Dermis microvascular lymphatic vessel endothelial cell (primary cell): ENCODE data around the gene PDHA1. TPM values are rescaled to one million over a fixed set of nuclear protein-coding genes. Genes with fewer than 3 reads are reported as not detected.

Experiments used
- DNase-seq, 2 donors: peaks; one replicate each; pipeline versions ENCODE4 v3.0.0 to v3.0.0-alpha.2; 2010; ENCODE audit warnings: low read depth in 2 of 2
- total RNA-seq: library from RNA; depleted of rRNA; stranded (reverse); fragments of >200 nt; gene quantifications from 2 replicates; pipeline ENCODE4 v1.2.1, GENCODE V29; 2014

PDHA1 gene
- total RNA-seq: 75.4 and 76.4 TPM in 2 replicates

DNA sequence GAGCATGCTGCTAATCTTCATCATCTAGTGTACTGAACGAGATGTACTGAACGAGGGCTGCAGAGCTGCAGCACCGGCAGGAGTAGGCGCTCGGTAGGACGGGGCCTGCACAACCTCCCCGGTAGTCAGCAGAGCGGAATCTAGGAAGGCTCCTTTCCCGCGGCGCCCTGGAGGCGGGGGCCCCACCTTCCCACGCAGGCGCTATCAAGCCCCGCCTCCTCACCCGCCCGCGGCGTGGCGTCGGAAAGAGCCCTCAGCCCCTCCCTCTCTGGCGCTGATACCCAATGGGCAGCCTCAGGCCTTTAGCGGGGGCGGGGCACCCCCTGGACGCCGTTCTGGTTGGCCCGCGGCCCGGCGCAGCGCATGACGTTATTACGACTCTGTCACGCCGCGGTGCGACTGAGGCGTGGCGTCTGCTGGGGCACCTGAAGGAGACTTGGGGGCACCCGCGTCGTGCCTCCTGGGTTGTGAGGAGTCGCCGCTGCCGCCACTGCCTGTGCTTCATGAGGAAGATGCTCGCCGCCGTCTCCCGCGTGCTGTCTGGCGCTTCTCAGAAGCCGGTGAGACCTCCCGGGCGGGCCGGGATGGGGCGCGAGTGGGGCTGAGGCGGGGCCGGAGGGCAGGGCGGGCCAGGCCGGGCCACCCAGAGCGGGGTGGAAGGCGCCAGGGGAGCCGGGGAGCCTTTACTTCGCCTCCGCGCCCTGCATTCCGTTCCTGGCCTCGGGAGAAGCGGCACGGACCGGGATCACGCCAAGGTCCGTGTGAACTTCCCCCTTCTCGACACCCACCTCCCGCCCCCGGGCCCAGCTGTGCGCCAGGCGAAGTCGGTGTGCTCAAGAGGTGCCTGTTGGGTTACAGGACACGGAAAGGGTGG lies at the start of gene PDHA1:
Gene PDHA1, plus strand, starts transcription at position 393 of the 874 bp plus-strand sequence. Its CDS starts 111 bp downstream, at position 504.
- peak; percentile 68 to 90 for DNase-seq

DNA sequence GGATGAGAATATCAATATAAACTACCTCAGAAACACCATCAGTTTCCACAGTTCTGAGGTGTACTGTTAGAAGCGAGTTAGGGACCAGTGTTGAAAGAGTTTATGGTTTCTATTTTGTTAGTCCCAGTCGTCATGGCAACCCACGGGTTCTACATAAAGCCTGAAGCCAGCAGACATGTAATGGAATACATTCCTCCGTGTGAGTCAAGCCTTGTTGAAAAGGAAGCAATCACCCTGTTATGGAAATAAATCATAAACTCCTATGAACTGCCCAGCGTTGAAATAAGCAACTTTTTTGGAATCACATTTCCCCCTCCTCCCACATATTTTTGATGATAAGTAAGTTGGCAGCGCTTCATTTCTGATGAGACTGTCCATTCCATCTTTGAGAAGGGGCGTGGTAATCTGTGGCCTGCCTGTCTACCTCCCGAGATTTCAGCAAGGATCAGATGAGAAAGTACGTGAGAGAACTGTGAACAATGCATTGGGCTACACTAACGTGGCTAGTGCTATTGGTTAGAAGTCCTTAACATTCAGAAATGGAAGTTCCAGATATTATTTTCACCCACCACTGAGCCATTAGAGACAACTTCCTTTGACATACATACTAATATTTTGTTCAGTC lies 40.4 kb upstream of the PDHA1 start:
- DNase-seq: peak in 1 of 2 donors; percentile 14

DNA sequence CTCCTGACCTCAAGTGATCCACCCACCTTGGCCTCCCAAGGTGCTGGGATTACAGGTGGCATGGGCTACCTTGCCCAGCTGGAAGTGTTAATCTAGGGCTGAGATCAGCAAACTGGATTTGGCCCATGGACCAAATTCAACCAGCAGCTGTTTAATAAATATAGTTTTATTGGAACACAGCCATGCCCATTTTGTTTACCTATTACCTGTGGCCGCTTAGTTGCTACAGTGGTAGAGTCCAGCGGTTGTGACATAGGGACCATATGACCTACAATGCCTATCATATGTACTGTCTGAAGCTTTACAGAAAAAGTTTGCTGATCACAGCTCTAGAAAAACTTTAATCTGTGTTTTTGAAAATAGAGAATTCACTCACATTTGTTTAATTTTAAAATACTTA lies 17.2 kb upstream of the PDHA1 start:
- DNase-seq: no peak

DNA sequence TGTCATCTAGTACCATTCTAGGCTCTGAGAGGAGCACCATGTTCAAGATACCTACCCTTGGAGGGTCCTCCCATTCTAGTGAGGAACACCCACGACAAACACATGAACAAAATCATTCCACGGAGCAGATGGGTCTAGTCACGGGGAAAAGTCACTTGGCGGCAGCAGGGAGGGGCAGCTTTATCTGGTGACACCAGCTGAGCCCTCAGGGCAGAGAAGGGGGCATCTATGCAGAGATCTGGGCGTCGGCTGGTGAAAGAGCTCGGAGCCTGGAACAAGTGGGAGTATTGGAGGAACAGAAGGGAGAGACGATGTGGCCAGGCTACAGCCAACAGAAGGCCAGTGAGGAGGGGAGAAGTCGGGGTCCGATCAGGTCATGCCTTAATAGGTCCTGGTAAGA lies 11.9 kb upstream of the PDHA1 start:
- no peak for DNase-seq

DNA sequence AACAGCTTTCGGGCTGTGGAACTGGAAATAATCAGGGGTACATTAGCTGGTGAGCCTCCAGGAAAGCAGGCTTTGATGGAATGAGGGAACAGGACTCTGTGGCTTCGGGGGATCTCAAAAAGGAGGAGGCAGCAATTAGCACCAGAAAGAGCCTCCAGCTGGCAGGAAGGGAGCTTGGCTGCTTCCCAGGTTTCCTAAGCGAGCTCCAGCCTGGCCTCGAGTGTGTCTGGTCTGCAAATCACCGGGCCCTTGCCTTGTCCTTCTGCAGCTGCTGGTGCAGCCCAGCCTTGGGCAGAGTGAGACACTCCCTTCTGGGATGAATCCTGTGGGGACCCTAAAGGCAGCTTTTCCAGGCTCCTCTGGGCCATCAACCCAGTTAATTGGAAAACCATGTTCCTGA lies 10.7 kb upstream of the PDHA1 start:
- peak in 1 of 2 donors; percentile 14 for DNase-seq

DNA sequence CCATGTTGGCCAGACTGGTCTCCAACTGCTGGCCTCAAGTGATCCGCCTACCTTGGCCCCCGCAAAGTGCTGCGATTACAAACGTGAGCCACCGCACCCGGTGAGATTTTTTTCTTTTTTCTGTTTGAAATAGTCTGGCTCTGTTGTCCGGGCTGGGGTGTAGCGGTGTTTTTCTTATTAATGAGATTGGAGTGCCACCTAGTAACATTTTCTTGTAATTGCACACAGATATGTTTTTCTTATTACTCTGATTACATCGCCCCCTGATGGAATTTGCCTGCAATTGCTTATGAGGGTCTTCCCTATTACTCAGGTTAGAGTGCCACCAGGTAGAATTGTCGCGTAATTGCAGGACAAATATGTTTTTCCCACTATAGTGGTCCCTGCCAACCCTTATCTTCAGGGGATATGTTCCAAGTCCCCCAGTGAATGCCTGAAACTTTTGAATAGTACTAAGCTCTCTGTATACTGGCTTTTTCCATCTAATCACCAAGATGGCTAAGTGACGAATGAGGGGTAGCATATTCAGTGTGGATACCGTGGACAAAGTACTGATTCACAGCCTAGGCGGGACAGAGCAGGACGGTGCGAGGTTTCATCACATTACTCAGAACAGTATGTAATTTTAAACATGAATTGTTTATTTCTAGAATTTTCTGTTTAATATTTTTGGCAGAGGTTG lies 8.6 kb upstream of the PDHA1 start:
- DNase-seq: peak in 1 of 2 donors; percentile 31

DNA sequence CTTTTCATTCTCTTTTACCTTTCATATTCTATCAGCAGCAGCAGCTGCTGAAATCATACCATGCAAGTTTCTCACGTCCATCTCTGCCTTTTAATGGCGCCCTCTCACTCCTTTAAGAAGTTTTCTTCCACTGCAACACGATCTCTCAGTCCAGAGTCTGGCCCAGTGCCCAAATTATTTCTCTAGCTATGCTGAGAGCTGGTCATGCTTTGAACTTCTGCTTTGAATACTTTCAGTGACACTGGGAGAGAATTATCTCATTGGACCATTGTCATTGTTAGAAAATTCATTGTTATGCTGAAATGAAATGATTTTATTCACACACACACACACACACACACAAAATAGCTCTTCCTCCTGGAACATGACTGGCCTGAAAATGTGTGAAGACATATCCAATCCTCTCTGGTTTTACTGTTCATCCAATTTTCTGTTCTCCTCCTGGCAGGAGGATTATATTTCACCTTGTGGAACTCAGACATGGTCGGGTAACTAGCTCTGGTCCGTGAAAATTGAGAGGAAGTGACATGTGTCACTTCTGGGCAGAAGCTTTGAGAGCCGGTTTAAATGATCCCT lies 1.3 kb upstream of the PDHA1 start:
- no peak for DNase-seq

DNA sequence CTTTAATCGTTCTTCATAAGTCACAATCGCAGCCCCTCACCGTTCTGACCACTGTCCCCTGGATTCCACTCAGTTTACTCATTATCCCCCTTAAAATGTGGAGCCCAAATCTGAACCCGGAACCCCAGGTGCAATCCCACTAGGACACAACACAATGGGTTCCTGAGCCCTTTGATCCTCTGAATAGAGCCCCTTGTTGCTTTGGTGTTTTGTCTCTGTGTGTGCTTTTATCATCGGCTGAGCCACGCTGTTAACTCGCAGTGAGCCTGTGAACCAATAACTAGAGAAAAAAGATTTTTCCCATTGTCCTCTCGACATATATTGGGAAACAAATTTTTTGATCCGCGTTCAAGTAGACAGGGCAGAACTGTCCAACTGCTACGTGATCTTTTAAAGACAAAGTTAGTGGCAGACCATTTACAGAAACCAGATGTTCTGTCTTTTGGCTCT lies 617 bp upstream of the PDHA1 start:
- no peak for DNase-seq

DNA sequence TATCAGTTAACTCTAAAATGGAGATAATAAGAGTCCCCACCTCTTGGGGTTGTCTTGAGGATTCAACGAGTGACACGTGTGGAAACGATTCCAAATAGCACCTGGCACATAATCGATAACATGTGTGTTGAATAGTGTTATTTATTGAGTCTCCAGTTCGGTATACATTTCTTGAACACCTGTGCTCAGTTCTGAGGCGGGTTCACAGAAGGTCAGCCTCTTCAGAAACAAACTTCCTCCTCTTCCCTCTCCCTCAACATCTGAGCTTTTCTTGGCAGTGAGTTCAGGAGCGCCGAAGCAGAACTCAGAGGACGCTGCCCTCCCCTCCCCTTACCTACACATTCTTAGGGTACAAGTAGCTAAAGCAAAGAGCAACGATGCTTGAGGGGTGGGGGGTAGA lies 934 bp downstream of the PDHA1 start:
- peak in 1 of 2 donors; percentile 3 for DNase-seq

DNA sequence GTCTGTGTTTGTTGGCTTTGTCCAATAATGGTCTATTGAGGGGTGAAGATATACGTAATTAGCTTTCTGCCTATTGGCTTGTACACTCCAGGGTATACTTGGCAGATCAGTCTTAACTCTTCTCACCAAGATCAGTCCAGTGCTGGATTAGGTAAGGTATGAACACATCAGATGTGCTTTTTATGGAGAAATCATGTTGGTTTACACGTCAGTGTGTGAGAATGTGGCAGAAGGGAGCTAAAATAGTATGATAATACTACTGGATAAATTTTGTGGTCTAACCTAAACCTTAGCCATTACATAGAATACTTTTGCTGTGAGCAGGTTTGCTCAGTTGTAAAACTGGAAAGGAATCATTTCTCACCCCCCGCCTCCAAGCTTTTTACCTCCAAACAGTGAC lies 4.2 kb downstream of the PDHA1 start:
- DNase-seq: no peak

DNA sequence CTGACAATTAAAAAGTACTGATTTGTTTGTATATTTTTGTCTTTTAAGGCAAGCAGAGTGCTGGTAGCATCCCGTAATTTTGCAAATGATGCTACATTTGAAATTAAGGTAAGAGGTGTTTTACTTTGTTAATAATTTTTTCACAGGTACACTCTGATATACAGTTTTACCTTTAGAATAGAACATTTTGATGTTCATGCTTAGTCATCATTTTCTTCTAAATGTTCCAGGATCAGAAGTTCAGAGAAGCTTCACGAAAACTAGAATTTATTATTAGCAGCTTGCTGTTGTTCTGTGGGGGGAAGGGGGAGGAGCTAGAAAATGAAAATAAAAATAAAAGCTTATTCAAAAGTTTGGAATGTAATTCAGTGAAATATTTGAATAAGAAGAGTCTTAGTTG lies 5.5 kb downstream of the PDHA1 start:
- DNase-seq: no peak

DNA sequence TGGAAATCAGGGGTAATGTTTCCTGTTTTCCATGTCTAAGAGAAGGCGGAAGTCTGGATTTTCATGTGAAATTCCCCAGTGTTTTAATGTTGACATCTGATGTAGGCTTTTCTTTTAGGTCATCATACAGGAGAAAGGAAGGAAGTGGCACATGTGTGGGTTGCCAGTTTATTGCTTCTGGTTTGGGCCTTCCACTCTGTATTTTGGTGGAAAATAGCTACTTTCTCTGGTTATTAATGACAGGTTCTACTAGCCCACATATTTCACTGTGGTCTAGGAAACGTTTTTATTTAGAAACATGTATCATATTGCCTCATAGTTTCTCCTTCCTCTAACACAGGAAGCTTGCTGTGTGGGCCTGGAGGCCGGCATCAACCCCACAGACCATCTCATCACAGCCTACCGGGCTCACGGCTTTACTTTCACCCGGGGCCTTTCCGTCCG lies 7.2 kb downstream of the PDHA1 start:
- peak; percentile 41 to 51 for DNase-seq

DNA sequence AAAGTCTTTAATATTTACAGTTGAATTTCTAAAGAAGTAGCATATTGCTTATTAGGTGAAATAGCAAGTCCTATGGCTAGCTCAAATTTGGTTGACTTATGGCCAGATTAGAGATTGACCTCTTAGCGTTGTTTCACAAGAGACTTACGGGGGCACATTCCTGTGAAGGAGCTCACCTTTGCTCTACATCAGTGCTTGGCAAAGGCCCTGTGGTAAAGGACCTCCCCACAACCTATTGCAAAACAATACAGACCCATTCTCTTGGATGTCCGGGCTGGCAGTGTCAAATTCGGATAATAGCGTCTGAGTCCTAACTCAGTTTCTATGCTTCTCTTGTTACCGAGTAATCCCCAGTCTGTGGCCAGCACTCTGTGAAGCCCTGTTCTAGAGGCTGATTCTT lies 10.9 kb downstream of the PDHA1 start:
- no peak for DNase-seq

DNA sequence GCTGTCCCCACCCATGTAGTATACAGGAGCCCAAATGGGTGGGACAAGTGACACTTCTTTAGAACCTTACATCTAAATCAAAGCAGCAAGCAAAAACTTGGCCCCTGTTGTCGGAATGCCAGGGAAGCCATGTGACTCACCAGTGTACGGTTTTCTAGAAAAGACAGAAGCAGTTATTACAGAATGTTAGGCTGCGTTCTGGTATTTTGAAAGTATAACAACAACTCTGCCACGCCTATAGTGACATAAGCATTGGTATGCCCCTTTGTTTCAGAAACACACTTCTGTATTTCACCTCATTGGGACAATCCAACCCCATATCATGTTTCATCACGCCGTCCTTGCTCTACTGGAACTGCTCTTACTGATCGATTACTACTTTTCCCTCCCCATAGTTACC lies 14.8 kb downstream of the PDHA1 start:
- DNase-seq: no peak

DNA sequence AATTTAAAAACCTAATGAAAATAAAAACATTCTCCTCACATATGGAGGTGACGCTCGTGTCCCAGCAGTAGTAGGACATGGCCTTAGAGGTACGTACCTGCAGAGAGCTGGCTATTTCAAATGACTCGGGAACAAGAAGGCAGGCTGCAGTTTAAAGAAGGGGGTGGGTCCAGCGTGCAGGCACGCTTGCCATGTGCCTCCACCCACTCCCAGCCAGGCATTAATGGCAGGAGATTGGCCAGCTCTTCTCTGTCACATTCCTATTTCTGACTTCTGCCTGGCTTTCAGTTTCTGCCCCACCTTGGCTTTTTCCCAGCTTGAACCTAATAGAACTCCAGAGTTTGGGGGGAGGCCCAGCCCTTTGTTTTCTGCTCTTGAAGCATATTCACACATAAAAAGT lies 17.2 kb downstream of the PDHA1 start:
- no peak for DNase-seq

DNA sequence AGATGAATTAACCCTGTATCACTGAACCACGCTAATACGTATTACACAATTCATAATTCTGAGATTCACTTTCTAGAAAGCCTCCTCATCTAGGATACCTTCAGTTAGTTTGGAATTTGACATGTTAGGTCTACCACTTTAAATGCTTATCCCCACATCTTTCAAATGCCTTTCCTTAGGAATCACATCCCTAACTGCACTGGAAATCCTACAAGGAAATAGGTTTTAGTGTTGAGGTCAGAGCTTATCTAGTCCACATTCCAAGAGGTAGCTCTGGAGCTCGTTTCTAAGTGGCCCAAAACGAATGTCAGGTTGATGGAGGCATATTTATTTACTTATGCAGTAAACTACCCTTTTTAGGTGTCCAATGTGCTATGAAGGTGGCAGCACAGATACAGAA lies 18.0 kb downstream of the PDHA1 start:
- DNase-seq: no peak

DNA sequence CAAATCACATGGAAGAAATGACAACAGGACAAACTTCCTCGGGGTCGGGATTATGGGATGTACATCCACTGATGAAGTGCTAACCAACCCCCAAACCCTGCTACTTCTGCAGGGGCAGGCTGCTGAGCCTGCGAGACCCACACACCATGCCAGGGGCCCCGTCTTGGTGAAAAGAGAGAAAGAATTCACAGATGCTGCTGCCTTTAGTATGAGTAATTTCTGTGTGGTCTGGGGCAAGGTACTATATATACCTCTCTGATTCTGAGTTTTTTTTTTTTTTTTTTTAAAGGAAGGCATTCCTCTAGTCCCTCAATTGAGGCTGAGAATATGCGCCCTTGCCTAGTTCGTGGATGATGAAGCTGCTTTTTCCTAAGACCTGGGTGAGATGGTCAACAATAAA lies 24.8 kb downstream of the PDHA1 start:
- no peak for DNase-seq

DNA sequence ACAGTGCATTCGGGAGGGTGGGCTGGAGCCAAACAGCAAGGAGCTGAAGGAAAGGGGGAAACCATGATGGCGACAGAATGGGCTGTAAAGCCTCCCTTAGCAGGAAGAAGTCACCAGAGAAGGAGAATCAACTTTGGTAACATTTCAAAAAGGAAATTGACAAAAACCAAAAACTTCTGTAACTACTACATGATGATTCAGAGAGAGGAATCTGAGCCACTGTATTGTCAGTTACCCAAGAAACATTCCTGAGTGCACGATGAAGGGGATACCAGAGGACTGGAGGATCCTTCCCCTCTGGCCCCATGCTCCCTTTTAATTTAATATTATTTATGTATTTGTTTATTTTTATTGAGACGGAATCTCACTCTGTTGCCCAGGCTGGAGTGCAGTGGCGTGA lies 26.3 kb downstream of the PDHA1 start:
- no peak for DNase-seq

DNA sequence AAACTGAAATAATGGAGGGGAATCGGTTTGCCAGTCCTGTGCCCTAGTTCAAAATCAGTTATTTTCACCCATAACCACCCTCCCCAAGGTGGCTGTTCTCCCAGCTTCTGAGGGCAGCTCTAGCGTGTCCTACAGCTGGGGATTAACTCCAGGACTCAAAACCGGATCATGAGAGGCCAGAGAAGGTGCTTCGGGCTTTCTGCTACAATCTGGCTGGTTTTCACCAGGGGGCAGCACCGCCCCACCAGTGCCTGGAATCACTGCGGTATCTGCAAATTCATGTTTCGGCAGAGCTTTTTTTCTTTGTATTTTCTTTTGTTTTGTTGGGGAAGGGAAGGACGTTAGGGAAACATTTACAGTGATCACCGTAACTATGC lies 28.4 kb downstream of the PDHA1 start:
- DNase-seq: peak; percentile 38 to 61

DNA sequence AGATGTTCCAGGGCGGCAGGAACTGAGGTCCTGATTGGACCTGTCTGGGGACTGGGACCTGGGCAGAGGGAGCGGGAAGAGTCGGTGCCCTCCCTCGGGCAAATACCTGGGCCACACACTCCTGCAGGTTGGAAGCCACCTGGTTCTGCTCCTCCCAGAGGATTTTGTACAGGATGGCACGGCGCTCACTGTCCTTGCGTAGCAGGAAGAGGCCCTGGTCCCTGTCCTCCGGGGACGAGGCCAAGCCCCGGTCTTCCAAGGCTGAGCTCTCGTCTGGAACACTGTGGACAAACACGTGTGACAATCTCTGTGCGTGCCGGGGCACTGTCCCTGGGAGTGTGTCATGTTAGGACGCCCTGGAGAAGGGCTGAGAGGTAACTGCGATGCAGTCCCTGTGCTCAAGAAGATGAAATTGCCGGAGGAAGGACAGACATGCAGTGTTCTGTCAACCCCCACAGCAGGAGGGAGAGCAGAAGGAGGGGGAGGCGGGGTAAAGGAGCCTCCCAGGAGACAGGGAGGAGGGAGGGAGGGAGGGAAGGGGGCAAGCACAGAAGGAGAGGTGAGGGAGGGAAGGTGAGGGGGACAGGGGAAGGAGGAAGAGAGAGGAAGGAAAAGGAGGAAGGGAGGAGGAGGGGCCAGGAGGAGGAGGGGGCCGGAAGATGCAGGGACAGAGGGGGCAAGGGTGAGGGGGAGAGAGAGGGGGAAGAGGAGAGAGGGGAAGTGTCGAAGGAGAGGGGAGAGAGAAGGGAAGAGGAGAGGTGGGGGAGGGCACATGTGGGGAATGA lies 29.0 kb downstream of the PDHA1 start:
- DNase-seq: peak in 1 of 2 donors; percentile 4

DNA sequence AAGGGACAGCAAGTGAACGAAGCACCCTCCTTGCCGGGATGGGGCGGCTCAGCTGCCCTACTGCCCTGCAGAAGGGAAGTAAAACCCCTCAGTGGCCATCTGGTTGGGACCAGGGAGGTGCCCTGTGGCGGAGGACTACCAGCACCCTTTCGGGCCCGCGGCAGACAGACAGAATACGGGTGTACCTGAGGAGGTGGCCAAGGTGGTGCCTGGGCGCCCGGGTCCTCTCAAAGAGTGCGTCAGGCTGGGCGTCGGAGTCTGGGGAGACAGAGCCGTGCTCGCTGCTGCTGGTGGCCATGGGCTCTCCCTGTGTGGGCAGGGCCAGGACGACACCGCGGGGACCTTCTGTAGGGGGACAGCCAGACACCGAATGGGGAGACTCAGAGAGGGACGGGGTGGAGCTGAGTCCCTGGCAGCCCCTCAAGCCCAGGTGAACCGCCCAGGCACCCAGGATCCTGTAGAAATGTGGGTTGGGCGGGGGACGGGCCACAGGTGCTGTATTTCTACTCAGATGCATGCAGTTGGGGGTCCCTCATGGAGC lies 29.7 kb downstream of the PDHA1 start:
- no peak for DNase-seq
